ENCODE measurements around the gene IFIT3. TPM values are rescaled to one million over a fixed set of nuclear protein-coding genes. Genes with fewer than 3 reads are reported as not detected.
"Not testable (repeated sequence)": the region's sequence is repeated elsewhere in the genome, so short reads cannot be mapped to it uniquely, and the experiment has no call there.

Gene IFIT3
- total RNA-seq, 1 donor from 2014 or later: 6.9 TPM

- H3K27ac ChIP-seq (replicated peaks): peak overlapping the region; percentile 90
- peaks cover 68% of the 10 kb centered on the region for H3K4me1 ChIP-seq
- no peaks in the 10 kb centered on the region for H3K27me3 ChIP-seq (ENCODE audit: low read depth)
- H3K4me3 ChIP-seq: peak overlapping the region; percentile 61
- H3K9me3 ChIP-seq (replicated peaks): no peaks in the 10 kb centered on the region
- no peak for DNase-seq
- no peaks in the 10 kb centered on the region for H3K36me3 ChIP-seq
- no peak for TF ChIP-seq CTCF (IDR thresholded peaks at IDR 0.05; ENCODE audit: borderline replicate concordance)
- intact Hi-C loops (cut with micrococcal nuclease): no loop called here
These were observed 1.4 kb downstream of the IFIT3 start for GRCh38 chr10:89329151-89329550.

- DNase-seq; H3K4me3 ChIP-seq; H3K36me3 ChIP-seq; H3K9me3 ChIP-seq (replicated peaks); intact Hi-C loops (cut with micrococcal nuclease); H3K27me3 ChIP-seq (ENCODE audit: low read depth): not testable (repeated sequence)
- Histone ChIP-seq H3K4me1 (peaks cover 76% of the 10 kb centered on the region), H3K27ac (replicated peaks) (peak overlapping the region; percentile 90)
These were observed 2.2 kb downstream of the IFIT3 start for GRCh38 chr10:89330014-89330413.

- Histone ChIP-seq H3K9me3 (replicated peaks) (no peaks in the 10 kb centered on the region), H3K27me3 (ENCODE audit: low read depth) (no peaks in the 10 kb centered on the region), H3K27ac (replicated peaks) (peak overlapping the region; percentile 90), H3K4me1 (peaks cover 82% of the 10 kb centered on the region), H3K4me3 (no peak overlapping the region), H3K36me3 (no peaks in the 10 kb centered on the region)
- TF ChIP-seq CTCF (IDR thresholded peaks at IDR 0.05; ENCODE audit: borderline replicate concordance): no peak
- no peak for DNase-seq
- intact Hi-C loops (cut with micrococcal nuclease): no loop called here
These were observed 2.9 kb downstream of the IFIT3 start for GRCh38 chr10:89330537-89331212.

GRCh38 chr10:89331487-89332122, 3.8 kb downstream of the IFIT3 start:
- intact Hi-C loops (cut with micrococcal nuclease); H3K27me3 ChIP-seq (ENCODE audit: low read depth); H3K36me3 ChIP-seq; H3K9me3 ChIP-seq (replicated peaks); DNase-seq: not testable (repeated sequence)
- peak overlapping the region; percentile 90 for H3K27ac ChIP-seq (replicated peaks)
- peaks cover 91% of the 10 kb centered on the region for H3K4me1 ChIP-seq
- peak overlapping the region; percentile 64 for H3K4me3 ChIP-seq

- peak overlapping the region; percentile 64 for H3K4me3 ChIP-seq
- no peaks in the 10 kb centered on the region for H3K36me3 ChIP-seq
- no peak for TF ChIP-seq CTCF (IDR thresholded peaks at IDR 0.05; ENCODE audit: borderline replicate concordance)
- peaks cover 91% of the 10 kb centered on the region for H3K4me1 ChIP-seq
- H3K27ac ChIP-seq (replicated peaks): peak overlapping the region; percentile 90
- no peaks in the 10 kb centered on the region for H3K27me3 ChIP-seq (ENCODE audit: low read depth)
- no peaks in the 10 kb centered on the region for H3K9me3 ChIP-seq (replicated peaks)
- intact Hi-C loops (cut with micrococcal nuclease): no loop called here
- DNase-seq: no peak
These were observed 4.4 kb downstream of the IFIT3 start for GRCh38 chr10:89332123-89332633.

GRCh38 chr10:89335226-89335625, 7.4 kb downstream of the IFIT3 start:
- Histone ChIP-seq H3K27ac (replicated peaks) (no peak overlapping the region), H3K27me3 (ENCODE audit: low read depth) (no peaks in the 10 kb centered on the region), H3K4me1 (peaks cover 79% of the 10 kb centered on the region), H3K9me3 (replicated peaks) (no peaks in the 10 kb centered on the region), H3K4me3 (no peak overlapping the region), H3K36me3 (peaks cover 28% of the 10 kb centered on the region)
- TF ChIP-seq CTCF (IDR thresholded peaks at IDR 0.05; ENCODE audit: borderline replicate concordance): no peak
- intact Hi-C loops (cut with micrococcal nuclease): no loop called here
- DNase-seq: no peak
